Body of pancreas (tissue), 4 donors: Measurements from ENCODE around the gene CREB3L2.

Source experiments
- POLR2A ChIP-seq, 3 donors: fragments of 450-650 bp; IDR thresholded peaks; one replicate each; pipeline ENCODE4 v1.6.1; 2016; ENCODE audit warnings: antibody characterized with exemption in 3 of 3, mild to moderate bottlenecking in 2 of 3
- TF ChIP-seq, protein P1 (sequence below), 7 experiments: fragments of 450-650 bp in 4 of 7; fragments of 200-600 bp in 3 of 7; sonication (generic) in 3 of 7; IDR thresholded peaks; one replicate each; pipeline ENCODE4 v1.5.1; 2016 to 2019; ENCODE audit warnings: antibody characterized with exemption in 7 of 7

DNA sequence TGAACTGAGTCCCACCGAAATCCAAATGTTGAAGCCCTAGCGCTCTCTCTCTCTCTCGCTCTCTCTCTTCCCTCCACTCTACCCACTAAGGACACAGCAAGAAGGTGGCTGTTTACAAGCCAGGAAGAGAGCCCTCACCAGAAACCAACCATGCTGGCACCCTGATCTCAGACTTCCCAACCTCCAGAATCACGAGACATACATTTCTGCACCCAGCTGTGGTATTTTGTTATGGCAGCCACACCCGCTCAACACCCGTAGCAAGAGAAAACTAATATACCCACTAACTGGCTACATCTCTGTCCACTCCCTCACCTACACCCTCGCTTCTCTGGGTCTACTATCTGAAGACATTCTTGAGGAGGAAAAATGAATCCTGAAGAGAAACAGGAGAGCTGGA, 54.8 kb downstream of the CREB3L2 start:
- TF ChIP-seq, protein P1, sequence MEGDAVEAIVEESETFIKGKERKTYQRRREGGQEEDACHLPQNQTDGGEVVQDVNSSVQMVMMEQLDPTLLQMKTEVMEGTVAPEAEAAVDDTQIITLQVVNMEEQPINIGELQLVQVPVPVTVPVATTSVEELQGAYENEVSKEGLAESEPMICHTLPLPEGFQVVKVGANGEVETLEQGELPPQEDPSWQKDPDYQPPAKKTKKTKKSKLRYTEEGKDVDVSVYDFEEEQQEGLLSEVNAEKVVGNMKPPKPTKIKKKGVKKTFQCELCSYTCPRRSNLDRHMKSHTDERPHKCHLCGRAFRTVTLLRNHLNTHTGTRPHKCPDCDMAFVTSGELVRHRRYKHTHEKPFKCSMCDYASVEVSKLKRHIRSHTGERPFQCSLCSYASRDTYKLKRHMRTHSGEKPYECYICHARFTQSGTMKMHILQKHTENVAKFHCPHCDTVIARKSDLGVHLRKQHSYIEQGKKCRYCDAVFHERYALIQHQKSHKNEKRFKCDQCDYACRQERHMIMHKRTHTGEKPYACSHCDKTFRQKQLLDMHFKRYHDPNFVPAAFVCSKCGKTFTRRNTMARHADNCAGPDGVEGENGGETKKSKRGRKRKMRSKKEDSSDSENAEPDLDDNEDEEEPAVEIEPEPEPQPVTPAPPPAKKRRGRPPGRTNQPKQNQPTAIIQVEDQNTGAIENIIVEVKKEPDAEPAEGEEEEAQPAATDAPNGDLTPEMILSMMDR (IDR thresholded peaks at IDR 0.05) = no peak
- TF ChIP-seq POLR2A (IDR thresholded peaks at IDR 0.05) = no peak
